Aortic smooth muscle cell (primary cell): ENCODE data around the gene RAPGEF5. TPM values are rescaled to one million over a fixed set of nuclear protein-coding genes. Genes with fewer than 3 reads are reported as not detected.

Experiments
- total RNA-seq: library from RNA; depleted of rRNA; stranded (reverse); fragments of >200 nt; gene quantifications from 2 replicates; pipeline ENCODE4 v1.2.3, GENCODE V29; 2014

Gene RAPGEF5, protein sequence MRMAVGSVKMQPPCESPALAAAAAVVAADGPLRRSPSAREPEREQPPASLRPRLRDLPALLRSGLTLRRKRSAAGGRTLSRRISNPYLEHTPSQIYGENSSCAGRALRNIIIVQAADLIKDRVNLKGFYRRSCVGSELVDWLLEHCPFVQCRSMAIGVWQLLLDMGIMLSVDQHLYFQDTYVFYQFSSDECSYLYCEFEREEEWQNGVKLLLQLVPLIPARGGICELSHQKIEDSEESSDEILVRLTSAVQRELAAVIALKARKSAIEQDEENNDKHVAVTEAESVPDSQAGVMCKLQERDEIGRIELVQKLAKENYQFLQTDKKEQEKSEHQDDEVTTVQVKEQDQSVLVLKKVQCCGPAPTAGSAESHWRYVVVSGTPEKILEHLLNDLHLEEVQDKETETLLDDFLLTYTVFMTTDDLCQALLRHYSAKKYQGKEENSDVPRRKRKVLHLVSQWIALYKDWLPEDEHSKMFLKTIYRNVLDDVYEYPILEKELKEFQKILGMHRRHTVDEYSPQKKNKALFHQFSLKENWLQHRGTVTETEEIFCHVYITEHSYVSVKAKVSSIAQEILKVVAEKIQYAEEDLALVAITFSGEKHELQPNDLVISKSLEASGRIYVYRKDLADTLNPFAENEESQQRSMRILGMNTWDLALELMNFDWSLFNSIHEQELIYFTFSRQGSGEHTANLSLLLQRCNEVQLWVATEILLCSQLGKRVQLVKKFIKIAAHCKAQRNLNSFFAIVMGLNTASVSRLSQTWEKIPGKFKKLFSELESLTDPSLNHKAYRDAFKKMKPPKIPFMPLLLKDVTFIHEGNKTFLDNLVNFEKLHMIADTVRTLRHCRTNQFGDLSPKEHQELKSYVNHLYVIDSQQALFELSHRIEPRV
- total RNA-seq, result 39.3 and 48.9 TPM in 2 replicates

DNA sequence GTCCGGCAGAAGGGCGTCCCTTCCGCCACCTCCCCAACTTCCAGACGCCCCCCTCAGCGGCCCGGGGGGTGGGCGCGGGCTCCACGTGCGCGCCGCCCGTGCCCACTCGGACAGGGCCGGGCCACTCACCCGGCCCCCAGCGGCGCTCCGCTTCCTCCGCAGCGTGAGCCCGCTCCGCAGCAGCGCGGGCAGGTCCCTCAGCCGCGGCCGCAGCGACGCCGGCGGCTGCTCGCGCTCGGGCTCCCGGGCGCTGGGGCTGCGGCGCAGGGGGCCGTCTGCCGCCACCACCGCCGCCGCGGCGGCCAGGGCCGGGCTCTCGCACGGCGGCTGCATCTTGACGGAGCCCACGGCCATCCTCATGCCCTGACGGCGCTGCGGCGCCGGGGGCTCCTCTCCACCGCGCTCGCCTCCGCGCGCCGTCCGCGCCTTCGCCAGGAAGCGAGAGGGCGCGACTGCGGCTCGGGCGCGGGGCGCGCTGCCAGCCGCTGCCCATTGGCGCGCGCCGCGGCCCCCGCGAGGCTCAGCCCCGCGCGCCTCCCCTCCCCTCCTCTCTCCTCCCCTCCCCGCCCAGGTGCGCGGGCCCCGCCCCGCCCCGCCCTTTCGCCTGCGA, at the start of gene RAPGEF5:
Gene RAPGEF5 (minus strand): TSS at position 454 of the 610 bp plus-strand sequence. CDS start 94 bp downstream, at position 360.

Other genes starting within 250 kb of the RAPGEF5 start
- gene STEAP1B, start 143.0 kb upstream of the RAPGEF5 start, total RNA-seq, result 18.9 and 28.8 TPM in 2 replicates